Neural cell (in vitro differentiated cells): Measurements from ENCODE around the gene STXBP5. TPM values are rescaled to one million over a fixed set of nuclear protein-coding genes. Genes with fewer than 3 reads are reported as not detected.

ENCODE experiments used
- H2AFZ ChIP-seq: fragments of 200-600, 300-800 bp; sonication (generic), shearing (Covaris generic); 2 replicates; pipeline ENCODE4 v1.6.0; 2014; ENCODE audit warnings: low read depth, mild to moderate bottlenecking, antibody characterized with exemption, low read length, moderate library complexity
- H3F3A ChIP-seq: fragments of 200-600 bp; shearing (Covaris generic); 2 replicates; pipeline ENCODE4 v1.6.1; 2016; ENCODE audit warnings: mild to moderate bottlenecking, moderate library complexity, mixed read lengths, antibody characterized with exemption, low read length; ENCODE audit not compliant: insufficient read depth, poor library complexity, severe bottlenecking
- H3K27ac ChIP-seq: fragments of 200-600, 300-800 bp; sonication (generic), shearing (Covaris generic); 2 replicates; pipeline ENCODE4 v1.5.1; 2014; ENCODE audit warnings: mild to moderate bottlenecking, low read length, moderate library complexity
- H3K27me3 ChIP-seq: fragments of 300-800, 200-600 bp; sonication (generic), shearing (Covaris generic); 2 replicates; pipeline ENCODE4 v1.6.0; 2014; ENCODE audit warnings: mild to moderate bottlenecking, low read depth, low read length, moderate library complexity; ENCODE audit not compliant: insufficient read depth
- H3K36me3 ChIP-seq: fragments of 300-800, 200-600 bp; sonication (generic), shearing (Covaris generic); 2 replicates; pipeline ENCODE4 v1.5.1; 2014; ENCODE audit warnings: mild to moderate bottlenecking, antibody characterized with exemption, low read length, moderate library complexity; ENCODE audit not compliant: insufficient read depth
- H3K4me2 ChIP-seq: fragments of 300-800, 200-600 bp; sonication (generic), shearing (Covaris generic); 2 replicates; pipeline ENCODE4 v1.6.0; 2014; ENCODE audit warnings: mild to moderate bottlenecking, low read length
- H3K4me3 ChIP-seq: fragments of 300-800, 200-600 bp; sonication (generic), shearing (Covaris generic); 2 replicates; pipeline ENCODE4 v1.5.1; 2014; ENCODE audit warnings: mild to moderate bottlenecking, low read length, moderate library complexity
- H3K79me2 ChIP-seq: fragments of 200-600 bp; shearing (Covaris generic); replicated peaks from 2 replicates; pipeline ENCODE4 v1.6.0; 2014; ENCODE audit warnings: mild to moderate bottlenecking, low read length, moderate library complexity; ENCODE audit not compliant: insufficient read depth
- H3K9ac ChIP-seq: fragments of 300-800, 200-600 bp; sonication (generic), shearing (Covaris generic); 2 replicates; pipeline ENCODE4 v1.6.1; 2016; ENCODE audit warnings: mild to moderate bottlenecking, low read length, mixed read lengths
- H3K9me2 ChIP-seq: fragments of 200-600 bp; shearing (Covaris generic); 2 replicates; pipeline ENCODE4 v1.6.1; 2016; ENCODE audit warnings: mild to moderate bottlenecking, low read length, mixed read lengths; ENCODE audit not compliant: insufficient read depth
- H3K9me3 ChIP-seq: fragments of 200-600, 300-800 bp; sonication (generic), shearing (Covaris generic); 2 replicates; pipeline ENCODE4 v1.6.1; 2016; ENCODE audit warnings: mild to moderate bottlenecking, mixed run types, low read length, moderate library complexity, mixed read lengths
- H4K20me1 ChIP-seq: fragments of 200-600 bp; shearing (Covaris generic); 2 replicates; pipeline ENCODE4 v1.6.1; 2016; ENCODE audit warnings: mild to moderate bottlenecking, mixed run types; ENCODE audit not compliant: insufficient read depth
- EP300 ChIP-seq: fragments of 450-650 bp; conservative IDR thresholded peaks from 2 replicates; pipeline ENCODE4 v1.6.1; 2014; ENCODE audit warnings: antibody characterized with exemption, mild to moderate bottlenecking, moderate library complexity; ENCODE audit not compliant: poor library complexity, severe bottlenecking
- EZH2 ChIP-seq: fragments of 200-600, 300-800 bp; shearing (Covaris generic), sonication (generic); IDR thresholded peaks from 2 replicates; pipeline ENCODE4 v1.6.1; 2014; ENCODE audit warnings: antibody characterized with exemption, low read length, borderline replicate concordance, mild to moderate bottlenecking; ENCODE audit not compliant: insufficient read depth, poor library complexity, severe bottlenecking
- MXI1 ChIP-seq: fragments of 450-650 bp; conservative IDR thresholded peaks from 2 replicates; pipeline ENCODE4 v1.6.1; 2014; ENCODE audit warnings: antibody characterized with exemption, mild to moderate bottlenecking; ENCODE audit not compliant: poor library complexity, severe bottlenecking
- POLR2AphosphoS5 ChIP-seq: IDR thresholded peaks from 2 replicates; pipeline ENCODE4 v1.6.1; 2012
- RAD21 ChIP-seq: fragments of 450-650 bp; conservative IDR thresholded peaks from 2 replicates; pipeline ENCODE4 v1.6.1; 2014; ENCODE audit warnings: antibody characterized with exemption, mild to moderate bottlenecking, moderate library complexity
- SMC3 ChIP-seq: fragments of 450-650 bp; conservative IDR thresholded peaks from 2 replicates; pipeline ENCODE4 v1.6.1; 2014; ENCODE audit warnings: antibody characterized with exemption, mild to moderate bottlenecking, moderate library complexity; ENCODE audit not compliant: poor library complexity
- TAF1 ChIP-seq: IDR thresholded peaks from 2 replicates; pipeline ENCODE4 v1.6.1; 2012; ENCODE audit warnings: low read depth
- polyA plus RNA-seq: library from polyadenylated mRNA; depleted of rRNA; stranded (reverse); fragments of >200 nt; gene quantifications from 2 replicates; pipeline ENCODE4 v1.2.3, GENCODE V29; 2014
- TF ChIP-seq, protein P1 (sequence below): fragments of 450-650 bp; IDR thresholded peaks from 2 replicates; pipeline ENCODE4 v1.5.1; 2014; ENCODE audit warnings: antibody characterized with exemption, mild to moderate bottlenecking, moderate library complexity; ENCODE audit not compliant: poor library complexity, severe bottlenecking
- TF ChIP-seq, protein P2 (sequence below): IDR thresholded peaks from 2 replicates; pipeline ENCODE4 v1.6.1; 2012; ENCODE audit warnings: borderline replicate concordance

The STXBP5 gene
- polyA plus RNA-seq, 1 donor from 2014 or later = 56.4 TPM

GRCh38 chr6:147214248-147215227, 10.3 kb downstream of the STXBP5 start:
- Histone ChIP-seq H2AFZ (no peak overlapping the region), H3K27ac (no peak overlapping the region), H3K9ac (no peak overlapping the region), H3K9me3 (no peaks in the 10 kb centered on the region), H3K9me2 (no peaks in the 10 kb centered on the region), H3K79me2 (peaks cover 5% of the 10 kb centered on the region), H4K20me1 (no peaks in the 10 kb centered on the region), H3F3A (no peaks in the 10 kb centered on the region), H3K4me2 (no peak overlapping the region), H3K36me3 (peaks cover 4% of the 10 kb centered on the region), H3K4me3 (no peak overlapping the region), H3K27me3 (no peaks in the 10 kb centered on the region)
- TF ChIP-seq EP300 = no peak
- TF ChIP-seq MXI1 = no peak
- TF ChIP-seq POLR2AphosphoS5 = no peak
- TF ChIP-seq SMC3 = no peak
- no peak for TF ChIP-seq EZH2
- TF ChIP-seq, protein P1, sequence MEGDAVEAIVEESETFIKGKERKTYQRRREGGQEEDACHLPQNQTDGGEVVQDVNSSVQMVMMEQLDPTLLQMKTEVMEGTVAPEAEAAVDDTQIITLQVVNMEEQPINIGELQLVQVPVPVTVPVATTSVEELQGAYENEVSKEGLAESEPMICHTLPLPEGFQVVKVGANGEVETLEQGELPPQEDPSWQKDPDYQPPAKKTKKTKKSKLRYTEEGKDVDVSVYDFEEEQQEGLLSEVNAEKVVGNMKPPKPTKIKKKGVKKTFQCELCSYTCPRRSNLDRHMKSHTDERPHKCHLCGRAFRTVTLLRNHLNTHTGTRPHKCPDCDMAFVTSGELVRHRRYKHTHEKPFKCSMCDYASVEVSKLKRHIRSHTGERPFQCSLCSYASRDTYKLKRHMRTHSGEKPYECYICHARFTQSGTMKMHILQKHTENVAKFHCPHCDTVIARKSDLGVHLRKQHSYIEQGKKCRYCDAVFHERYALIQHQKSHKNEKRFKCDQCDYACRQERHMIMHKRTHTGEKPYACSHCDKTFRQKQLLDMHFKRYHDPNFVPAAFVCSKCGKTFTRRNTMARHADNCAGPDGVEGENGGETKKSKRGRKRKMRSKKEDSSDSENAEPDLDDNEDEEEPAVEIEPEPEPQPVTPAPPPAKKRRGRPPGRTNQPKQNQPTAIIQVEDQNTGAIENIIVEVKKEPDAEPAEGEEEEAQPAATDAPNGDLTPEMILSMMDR = no peak
- TF ChIP-seq, protein P2, sequence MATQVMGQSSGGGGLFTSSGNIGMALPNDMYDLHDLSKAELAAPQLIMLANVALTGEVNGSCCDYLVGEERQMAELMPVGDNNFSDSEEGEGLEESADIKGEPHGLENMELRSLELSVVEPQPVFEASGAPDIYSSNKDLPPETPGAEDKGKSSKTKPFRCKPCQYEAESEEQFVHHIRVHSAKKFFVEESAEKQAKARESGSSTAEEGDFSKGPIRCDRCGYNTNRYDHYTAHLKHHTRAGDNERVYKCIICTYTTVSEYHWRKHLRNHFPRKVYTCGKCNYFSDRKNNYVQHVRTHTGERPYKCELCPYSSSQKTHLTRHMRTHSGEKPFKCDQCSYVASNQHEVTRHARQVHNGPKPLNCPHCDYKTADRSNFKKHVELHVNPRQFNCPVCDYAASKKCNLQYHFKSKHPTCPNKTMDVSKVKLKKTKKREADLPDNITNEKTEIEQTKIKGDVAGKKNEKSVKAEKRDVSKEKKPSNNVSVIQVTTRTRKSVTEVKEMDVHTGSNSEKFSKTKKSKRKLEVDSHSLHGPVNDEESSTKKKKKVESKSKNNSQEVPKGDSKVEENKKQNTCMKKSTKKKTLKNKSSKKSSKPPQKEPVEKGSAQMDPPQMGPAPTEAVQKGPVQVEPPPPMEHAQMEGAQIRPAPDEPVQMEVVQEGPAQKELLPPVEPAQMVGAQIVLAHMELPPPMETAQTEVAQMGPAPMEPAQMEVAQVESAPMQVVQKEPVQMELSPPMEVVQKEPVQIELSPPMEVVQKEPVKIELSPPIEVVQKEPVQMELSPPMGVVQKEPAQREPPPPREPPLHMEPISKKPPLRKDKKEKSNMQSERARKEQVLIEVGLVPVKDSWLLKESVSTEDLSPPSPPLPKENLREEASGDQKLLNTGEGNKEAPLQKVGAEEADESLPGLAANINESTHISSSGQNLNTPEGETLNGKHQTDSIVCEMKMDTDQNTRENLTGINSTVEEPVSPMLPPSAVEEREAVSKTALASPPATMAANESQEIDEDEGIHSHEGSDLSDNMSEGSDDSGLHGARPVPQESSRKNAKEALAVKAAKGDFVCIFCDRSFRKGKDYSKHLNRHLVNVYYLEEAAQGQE = no peak
- no peak for TF ChIP-seq RAD21
- TF ChIP-seq TAF1 = no peak

DNA sequence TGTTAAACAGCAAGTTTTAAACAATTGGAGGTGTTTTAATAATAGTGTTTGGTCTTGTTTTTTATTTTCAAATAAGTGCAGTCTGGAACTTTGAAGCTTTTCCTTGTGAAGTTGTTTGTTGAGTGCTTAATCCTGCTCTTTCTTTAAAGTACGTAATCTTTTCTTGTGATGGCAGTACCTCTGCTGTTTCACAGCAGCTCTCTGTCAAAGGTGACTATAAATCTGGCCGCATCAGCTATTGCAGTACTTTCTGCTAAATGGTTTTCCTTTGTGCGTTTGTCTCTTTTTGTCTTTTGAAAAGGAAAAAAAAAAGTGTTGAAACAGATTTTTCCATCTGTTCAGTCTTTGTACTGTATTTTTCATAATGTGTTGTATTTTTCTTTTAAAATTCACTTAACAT, 12.7 kb downstream of the STXBP5 start:
- H3K4me3 ChIP-seq = no peak overlapping the region
- peaks cover 7% of the 10 kb centered on the region for H3K36me3 ChIP-seq
- no peak overlapping the region for H3K9ac ChIP-seq
- H3K9me3 ChIP-seq = no peaks in the 10 kb centered on the region
- no peak overlapping the region for H2AFZ ChIP-seq
- no peak overlapping the region for H3K27ac ChIP-seq
- no peaks in the 10 kb centered on the region for H3K9me2 ChIP-seq
- no peaks in the 10 kb centered on the region for H3K27me3 ChIP-seq
- peaks cover 8% of the 10 kb centered on the region for H3K79me2 ChIP-seq
- TF ChIP-seq MXI1 (no peak), EZH2 (no peak), POLR2AphosphoS5 (no peak), RAD21 (no peak), EP300 (no peak), SMC3 (no peak), TAF1 (no peak)
- TF ChIP-seq, protein P2 = no peak
- TF ChIP-seq, protein P1 = no peak
- no peaks in the 10 kb centered on the region for H4K20me1 ChIP-seq
- no peaks in the 10 kb centered on the region for H3F3A ChIP-seq
- no peak overlapping the region for H3K4me2 ChIP-seq
